ENCODE results near the gene C15orf39. TPM values are rescaled to one million over a fixed set of nuclear protein-coding genes. Genes with fewer than 3 reads are reported as not detected.

The C15orf39 gene
- total RNA-seq, 1 donor from 2014 or later, result 62.2 TPM

GRCh38 chr15:75200391-75200764 is 1.3 kb upstream of the C15orf39 start:
- Mint-ChIP-seq H3K4me3 (peak overlapping the region; percentile 91), H3K27me3 (ENCODE audit: low read depth) (no peaks in the 10 kb centered on the region), H3K36me3 (no peaks in the 10 kb centered on the region), H3K4me1 (peaks cover 60% of the 10 kb centered on the region), H3K27ac (no peak overlapping the region), H3K9me3 (no peaks in the 10 kb centered on the region)
- no peak for TF ChIP-seq CTCF (IDR thresholded peaks at IDR 0.05; ENCODE audit: unreplicated experiment)
- DNase-seq (ENCODE audit: low spot score in 2 of 2, unreplicated experiment in 2 of 2), result no peak

- Mint-ChIP-seq H3K36me3 (no peaks in the 10 kb centered on the region), H3K4me3 (peak overlapping the region; percentile 91), H3K27me3 (ENCODE audit: low read depth) (no peaks in the 10 kb centered on the region), H3K9me3 (no peaks in the 10 kb centered on the region), H3K27ac (peak overlapping the region; percentile 96), H3K4me1 (peaks cover 56% of the 10 kb centered on the region)
- DNase-seq (ENCODE audit: low spot score in 2 of 2, unreplicated experiment in 2 of 2), result peak in 1 of 2 experiments; percentile 57
- no peak for TF ChIP-seq CTCF (IDR thresholded peaks at IDR 0.05; ENCODE audit: unreplicated experiment)
Observed at GRCh38 chr15:75200765-75201615, 692 bp upstream of the C15orf39 start.

- H3K27ac Mint-ChIP-seq, result peak overlapping the region; percentile 87
- peak; percentile 25 for TF ChIP-seq CTCF (IDR thresholded peaks at IDR 0.05; ENCODE audit: unreplicated experiment)
- H3K36me3 Mint-ChIP-seq, result no peaks in the 10 kb centered on the region
- peak; percentile 51 to 70 for DNase-seq (ENCODE audit: low spot score in 2 of 2, unreplicated experiment in 2 of 2)
- peaks cover 49% of the 10 kb centered on the region for H3K4me1 Mint-ChIP-seq
- H3K9me3 Mint-ChIP-seq, result no peaks in the 10 kb centered on the region
- peak overlapping the region; percentile 87 for H3K4me3 Mint-ChIP-seq
- H3K27me3 Mint-ChIP-seq (ENCODE audit: low read depth), result no peaks in the 10 kb centered on the region
Observed at GRCh38 chr15:75202251-75203016, 752 bp downstream of the C15orf39 start.

- TF ChIP-seq CTCF (IDR thresholded peaks at IDR 0.05; ENCODE audit: unreplicated experiment), result no peak
- no peaks in the 10 kb centered on the region for H3K27me3 Mint-ChIP-seq (ENCODE audit: low read depth)
- peaks cover 47% of the 10 kb centered on the region for H3K4me1 Mint-ChIP-seq
- H3K9me3 Mint-ChIP-seq, result no peaks in the 10 kb centered on the region
- H3K27ac Mint-ChIP-seq, result peak overlapping the region; percentile 83
- no peaks in the 10 kb centered on the region for H3K36me3 Mint-ChIP-seq
- DNase-seq (ENCODE audit: low spot score in 2 of 2, unreplicated experiment in 2 of 2), result no peak
- peak overlapping the region; percentile 87 for H3K4me3 Mint-ChIP-seq
Observed at GRCh38 chr15:75203017-75203907, 1.6 kb downstream of the C15orf39 start.

- no peak for TF ChIP-seq CTCF (IDR thresholded peaks at IDR 0.05; ENCODE audit: unreplicated experiment)
Observed at GRCh38 chr15:75203908-75204263, 2.2 kb downstream of the C15orf39 start.

More at GRCh38 chr15:75203908-75204263, 2.2 kb downstream of the C15orf39 start:
- no peaks in the 10 kb centered on the region for H3K9me3 Mint-ChIP-seq
- no peak for DNase-seq (ENCODE audit: low spot score in 2 of 2, unreplicated experiment in 2 of 2)
- H3K4me1 Mint-ChIP-seq, result peaks cover 45% of the 10 kb centered on the region
- H3K36me3 Mint-ChIP-seq, result no peaks in the 10 kb centered on the region
- H3K4me3 Mint-ChIP-seq, result peak overlapping the region; percentile 87
- H3K27me3 Mint-ChIP-seq (ENCODE audit: low read depth), result no peaks in the 10 kb centered on the region
- peak overlapping the region; percentile 67 for H3K27ac Mint-ChIP-seq
